ENCODE data around the gene DLEC1.
A peak's percentile ranks its signal among the peaks of the same experiment; 100 is the strongest.

Gene DLEC1

DNA sequence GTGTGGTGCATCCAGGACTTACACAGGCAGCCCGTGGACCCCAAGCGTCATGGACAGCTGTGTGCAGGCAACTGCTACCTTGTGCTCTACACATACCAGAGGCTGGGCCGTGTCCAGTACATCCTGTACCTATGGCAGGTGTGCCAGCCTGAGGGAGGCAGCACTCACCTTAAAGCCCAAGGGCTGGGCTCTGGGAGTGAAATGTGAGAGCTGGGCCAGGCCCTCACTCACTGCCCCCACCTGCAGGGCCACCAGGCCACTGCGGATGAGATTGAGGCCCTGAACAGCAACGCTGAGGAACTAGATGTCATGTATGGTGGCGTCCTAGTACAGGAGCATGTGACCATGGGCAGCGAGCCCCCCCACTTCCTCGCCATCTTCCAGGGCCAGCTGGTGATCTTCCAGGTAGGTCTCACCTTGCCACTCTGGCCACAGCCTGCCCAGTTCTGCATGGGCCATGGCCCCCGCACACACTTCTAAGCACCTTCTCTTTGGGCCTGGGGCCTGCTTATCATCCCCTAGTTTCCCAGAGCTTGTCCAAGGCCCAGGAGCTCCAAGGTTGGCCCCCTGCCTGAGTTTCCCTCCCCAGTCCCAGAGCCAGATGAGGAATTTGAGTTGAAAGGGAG, 37.4 kb upstream of the DLEC1 start:
- H3K9ac ChIP-seq (ENCODE audit: low read depth, low read length, poor library complexity, severe bottlenecking), result no peak overlapping the region
- H3K4me1 ChIP-seq (ENCODE audit: insufficient read depth, low read length, poor library complexity, severe bottlenecking), result no peaks in the 10 kb centered on the region
- H3K36me3 ChIP-seq (ENCODE audit: insufficient read depth, low read length), result peaks cover 15% of the 10 kb centered on the region; the same call in 1 of the 2 replicates

DNA sequence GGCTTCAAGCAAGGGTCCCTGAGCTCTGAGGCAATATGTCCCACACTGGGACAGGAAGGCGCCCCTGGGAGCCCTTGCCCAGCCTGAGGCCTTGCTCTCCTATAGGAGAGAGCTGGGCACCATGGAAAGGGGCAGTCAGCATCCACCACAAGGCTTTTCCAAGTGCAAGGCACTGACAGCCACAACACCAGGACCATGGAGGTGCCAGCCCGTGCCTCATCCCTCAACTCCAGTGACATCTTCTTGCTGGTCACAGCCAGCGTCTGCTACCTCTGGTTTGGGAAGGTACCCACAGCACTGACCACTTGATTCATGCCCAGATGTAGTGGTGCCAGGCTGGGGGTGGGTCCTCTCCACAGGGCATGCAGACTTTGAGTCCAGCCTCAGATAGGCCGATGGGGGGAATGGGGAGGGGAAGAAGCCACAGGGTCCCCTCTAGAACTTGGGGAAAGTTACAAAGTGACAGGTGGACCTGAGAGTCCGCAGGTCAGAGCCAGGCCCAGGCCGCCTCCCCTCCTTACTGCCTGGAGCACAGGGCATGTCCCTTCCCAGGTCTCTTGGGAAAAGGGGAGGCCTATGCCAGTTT, 36.6 kb upstream of the DLEC1 start:
- Histone ChIP-seq H3K4me1 (ENCODE audit: insufficient read depth, low read length, poor library complexity, severe bottlenecking) (no peaks in the 10 kb centered on the region), H3K9ac (ENCODE audit: low read depth, low read length, poor library complexity, severe bottlenecking) (no peak overlapping the region), H3K9me3 (ENCODE audit: insufficient read depth, low read depth, low read length) (no peaks in the 10 kb centered on the region), H3K79me2 (ENCODE audit: insufficient read depth, low read length) (no peaks in the 10 kb centered on the region), H3K9me2 (replicated peaks; ENCODE audit: low read depth, low read length) (no peaks in the 10 kb centered on the region), H2AFZ (ENCODE audit: low read length) (no peak overlapping the region), H3F3A (ENCODE audit: low read depth) (no peaks in the 10 kb centered on the region), H3K27me3 (ENCODE audit: insufficient read depth, low read length, poor library complexity, severe bottlenecking) (no peaks in the 10 kb centered on the region), H3K4me2 (ENCODE audit: low read depth, low read length, poor library complexity, severe bottlenecking) (no peak overlapping the region), H4K20me1 (ENCODE audit: insufficient read depth, low read length, poor library complexity, severe bottlenecking) (no peaks in the 10 kb centered on the region), H3K36me3 (ENCODE audit: insufficient read depth, low read length) (peaks cover 22% of the 10 kb centered on the region; the same call in 1 of the 2 replicates), H3K4me3 (ENCODE audit: low read length, poor library complexity, severe bottlenecking) (no peak overlapping the region)
- no peak for TF ChIP-seq EZH2phosphoT487 (IDR thresholded peaks at IDR 0.05; ENCODE audit: borderline replicate concordance)
- TF ChIP-seq, protein P1, sequence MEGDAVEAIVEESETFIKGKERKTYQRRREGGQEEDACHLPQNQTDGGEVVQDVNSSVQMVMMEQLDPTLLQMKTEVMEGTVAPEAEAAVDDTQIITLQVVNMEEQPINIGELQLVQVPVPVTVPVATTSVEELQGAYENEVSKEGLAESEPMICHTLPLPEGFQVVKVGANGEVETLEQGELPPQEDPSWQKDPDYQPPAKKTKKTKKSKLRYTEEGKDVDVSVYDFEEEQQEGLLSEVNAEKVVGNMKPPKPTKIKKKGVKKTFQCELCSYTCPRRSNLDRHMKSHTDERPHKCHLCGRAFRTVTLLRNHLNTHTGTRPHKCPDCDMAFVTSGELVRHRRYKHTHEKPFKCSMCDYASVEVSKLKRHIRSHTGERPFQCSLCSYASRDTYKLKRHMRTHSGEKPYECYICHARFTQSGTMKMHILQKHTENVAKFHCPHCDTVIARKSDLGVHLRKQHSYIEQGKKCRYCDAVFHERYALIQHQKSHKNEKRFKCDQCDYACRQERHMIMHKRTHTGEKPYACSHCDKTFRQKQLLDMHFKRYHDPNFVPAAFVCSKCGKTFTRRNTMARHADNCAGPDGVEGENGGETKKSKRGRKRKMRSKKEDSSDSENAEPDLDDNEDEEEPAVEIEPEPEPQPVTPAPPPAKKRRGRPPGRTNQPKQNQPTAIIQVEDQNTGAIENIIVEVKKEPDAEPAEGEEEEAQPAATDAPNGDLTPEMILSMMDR (conservative IDR thresholded peaks at IDR 0.05; ENCODE audit: low read length), result no peak

More for the DNA sequence above, 37.4 kb upstream of the DLEC1 start:
- no peak for TF ChIP-seq EZH2phosphoT487 (IDR thresholded peaks at IDR 0.05; ENCODE audit: borderline replicate concordance)
- TF ChIP-seq, protein P1 (conservative IDR thresholded peaks at IDR 0.05; ENCODE audit: low read length), result peak; percentile 42
- Histone ChIP-seq H2AFZ (ENCODE audit: low read length) (no peak overlapping the region), H3K4me2 (ENCODE audit: low read depth, low read length, poor library complexity, severe bottlenecking) (no peak overlapping the region), H3K4me3 (ENCODE audit: low read length, poor library complexity, severe bottlenecking) (no peak overlapping the region), H3F3A (ENCODE audit: low read depth) (no peaks in the 10 kb centered on the region), H3K9me2 (replicated peaks; ENCODE audit: low read depth, low read length) (no peaks in the 10 kb centered on the region), H3K9me3 (ENCODE audit: insufficient read depth, low read depth, low read length) (no peaks in the 10 kb centered on the region), H3K79me2 (ENCODE audit: insufficient read depth, low read length) (no peaks in the 10 kb centered on the region), H4K20me1 (ENCODE audit: insufficient read depth, low read length, poor library complexity, severe bottlenecking) (no peaks in the 10 kb centered on the region), H3K27me3 (ENCODE audit: insufficient read depth, low read length, poor library complexity, severe bottlenecking) (no peaks in the 10 kb centered on the region)

DNA sequence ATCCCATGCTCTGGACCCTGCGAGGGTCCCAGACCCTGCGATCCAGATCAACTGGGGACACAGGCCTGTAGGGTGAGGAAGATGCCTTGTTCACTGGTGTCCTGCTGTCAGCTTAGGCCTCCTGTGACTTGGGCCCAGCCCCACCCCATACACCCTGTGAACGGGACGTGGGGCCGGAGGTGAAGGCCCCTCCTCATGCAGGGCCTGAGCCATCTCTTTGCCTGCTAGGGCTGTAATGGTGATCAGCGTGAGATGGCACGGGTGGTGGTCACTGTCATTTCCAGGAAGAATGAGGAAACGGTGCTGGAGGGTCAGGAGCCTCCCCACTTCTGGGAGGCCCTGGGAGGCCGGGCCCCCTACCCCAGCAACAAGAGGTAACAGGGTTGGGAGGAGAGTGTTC, 36.1 kb upstream of the DLEC1 start:
- Histone ChIP-seq H3K27me3 (ENCODE audit: insufficient read depth, low read length, poor library complexity, severe bottlenecking) (no peaks in the 10 kb centered on the region), H3K9ac (ENCODE audit: low read depth, low read length, poor library complexity, severe bottlenecking) (no peak overlapping the region), H3K4me1 (ENCODE audit: insufficient read depth, low read length, poor library complexity, severe bottlenecking) (no peaks in the 10 kb centered on the region), H4K20me1 (ENCODE audit: insufficient read depth, low read length, poor library complexity, severe bottlenecking) (no peaks in the 10 kb centered on the region), H3K36me3 (ENCODE audit: insufficient read depth, low read length) (peaks cover 22% of the 10 kb centered on the region; the same call in 1 of the 2 replicates), H3K4me2 (ENCODE audit: low read depth, low read length, poor library complexity, severe bottlenecking) (no peak overlapping the region), H3K9me2 (replicated peaks; ENCODE audit: low read depth, low read length) (no peaks in the 10 kb centered on the region), H3K4me3 (ENCODE audit: low read length, poor library complexity, severe bottlenecking) (no peak overlapping the region), H3K9me3 (ENCODE audit: insufficient read depth, low read depth, low read length) (no peaks in the 10 kb centered on the region), H3F3A (ENCODE audit: low read depth) (no peaks in the 10 kb centered on the region), H2AFZ (ENCODE audit: low read length) (no peak overlapping the region), H3K79me2 (ENCODE audit: insufficient read depth, low read length) (no peaks in the 10 kb centered on the region)
- TF ChIP-seq EZH2phosphoT487 (IDR thresholded peaks at IDR 0.05; ENCODE audit: borderline replicate concordance), result no peak
- TF ChIP-seq, protein P1 (conservative IDR thresholded peaks at IDR 0.05; ENCODE audit: low read length), result no peak

Measured in Loucy (cell line).